ENCODE measurements around the gene CNTN4.

DNA sequence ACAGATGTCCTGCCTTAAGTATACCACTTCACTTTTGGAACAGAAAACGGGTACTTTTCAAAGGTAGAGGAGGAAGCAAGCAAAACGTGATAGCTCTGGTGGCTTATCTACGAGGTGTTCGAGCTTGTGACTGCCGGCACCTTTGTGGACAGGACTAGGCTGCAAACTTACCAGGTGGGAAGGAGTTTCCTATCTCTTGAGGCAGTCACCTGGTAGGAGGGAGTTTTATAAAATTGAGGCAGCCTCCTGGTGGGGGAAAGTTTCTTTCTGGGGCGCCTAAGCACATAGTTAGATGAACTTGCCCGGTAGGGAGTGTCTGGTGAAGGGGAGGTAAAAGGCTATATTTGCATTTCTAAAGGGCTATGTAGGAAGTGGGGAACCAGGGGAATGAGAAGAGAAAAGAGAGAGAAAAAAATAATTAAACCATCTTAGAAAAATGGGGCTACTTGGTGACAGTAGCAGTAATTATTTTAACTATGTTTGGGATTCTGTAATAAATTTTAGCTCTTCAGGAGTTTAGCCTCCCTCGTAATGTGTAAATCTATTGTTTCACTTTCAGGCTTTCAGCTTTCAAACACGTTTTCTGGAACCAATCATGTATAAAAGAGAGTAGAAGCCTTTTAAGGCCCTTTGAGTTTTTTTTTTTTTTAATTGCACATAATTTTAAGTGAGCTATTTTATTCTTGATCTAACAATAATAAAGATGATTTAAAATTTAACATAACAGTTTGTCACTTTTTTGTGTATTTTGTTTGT, 880.5 kb downstream of the CNTN4 start:
- TF ChIP-seq, protein P1, sequence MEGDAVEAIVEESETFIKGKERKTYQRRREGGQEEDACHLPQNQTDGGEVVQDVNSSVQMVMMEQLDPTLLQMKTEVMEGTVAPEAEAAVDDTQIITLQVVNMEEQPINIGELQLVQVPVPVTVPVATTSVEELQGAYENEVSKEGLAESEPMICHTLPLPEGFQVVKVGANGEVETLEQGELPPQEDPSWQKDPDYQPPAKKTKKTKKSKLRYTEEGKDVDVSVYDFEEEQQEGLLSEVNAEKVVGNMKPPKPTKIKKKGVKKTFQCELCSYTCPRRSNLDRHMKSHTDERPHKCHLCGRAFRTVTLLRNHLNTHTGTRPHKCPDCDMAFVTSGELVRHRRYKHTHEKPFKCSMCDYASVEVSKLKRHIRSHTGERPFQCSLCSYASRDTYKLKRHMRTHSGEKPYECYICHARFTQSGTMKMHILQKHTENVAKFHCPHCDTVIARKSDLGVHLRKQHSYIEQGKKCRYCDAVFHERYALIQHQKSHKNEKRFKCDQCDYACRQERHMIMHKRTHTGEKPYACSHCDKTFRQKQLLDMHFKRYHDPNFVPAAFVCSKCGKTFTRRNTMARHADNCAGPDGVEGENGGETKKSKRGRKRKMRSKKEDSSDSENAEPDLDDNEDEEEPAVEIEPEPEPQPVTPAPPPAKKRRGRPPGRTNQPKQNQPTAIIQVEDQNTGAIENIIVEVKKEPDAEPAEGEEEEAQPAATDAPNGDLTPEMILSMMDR (IDR thresholded peaks at IDR 0.05; ENCODE audit: low read depth, low read length, missing input control): no peak
- TF ChIP-seq, protein P2, sequence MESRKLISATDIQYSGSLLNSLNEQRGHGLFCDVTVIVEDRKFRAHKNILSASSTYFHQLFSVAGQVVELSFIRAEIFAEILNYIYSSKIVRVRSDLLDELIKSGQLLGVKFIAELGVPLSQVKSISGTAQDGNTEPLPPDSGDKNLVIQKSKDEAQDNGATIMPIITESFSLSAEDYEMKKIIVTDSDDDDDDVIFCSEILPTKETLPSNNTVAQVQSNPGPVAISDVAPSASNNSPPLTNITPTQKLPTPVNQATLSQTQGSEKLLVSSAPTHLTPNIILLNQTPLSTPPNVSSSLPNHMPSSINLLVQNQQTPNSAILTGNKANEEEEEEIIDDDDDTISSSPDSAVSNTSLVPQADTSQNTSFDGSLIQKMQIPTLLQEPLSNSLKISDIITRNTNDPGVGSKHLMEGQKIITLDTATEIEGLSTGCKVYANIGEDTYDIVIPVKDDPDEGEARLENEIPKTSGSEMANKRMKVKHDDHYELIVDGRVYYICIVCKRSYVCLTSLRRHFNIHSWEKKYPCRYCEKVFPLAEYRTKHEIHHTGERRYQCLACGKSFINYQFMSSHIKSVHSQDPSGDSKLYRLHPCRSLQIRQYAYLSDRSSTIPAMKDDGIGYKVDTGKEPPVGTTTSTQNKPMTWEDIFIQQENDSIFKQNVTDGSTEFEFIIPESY (IDR thresholded peaks at IDR 0.05): no peak
- TF ChIP-seq RXRA (IDR thresholded peaks at IDR 0.05) (no peak), EGR1 (IDR thresholded peaks at IDR 0.05; ENCODE audit: low read depth in 2 of 2) (no peak)

Measured in liver (tissue), 3 donors.